NCI-H510A (cell line): Measurements from ENCODE around the gene KLHL21.
"Not testable (repeated sequence)": the region's sequence is repeated elsewhere in the genome, so short reads cannot be mapped to it uniquely, and the experiment has no call there.

ENCODE experiments used
- DNase-seq: peaks from one replicate; lab custom pipeline; 2025; lab: John Stamatoyannopoulos, UW

The KLHL21 gene, protein sequence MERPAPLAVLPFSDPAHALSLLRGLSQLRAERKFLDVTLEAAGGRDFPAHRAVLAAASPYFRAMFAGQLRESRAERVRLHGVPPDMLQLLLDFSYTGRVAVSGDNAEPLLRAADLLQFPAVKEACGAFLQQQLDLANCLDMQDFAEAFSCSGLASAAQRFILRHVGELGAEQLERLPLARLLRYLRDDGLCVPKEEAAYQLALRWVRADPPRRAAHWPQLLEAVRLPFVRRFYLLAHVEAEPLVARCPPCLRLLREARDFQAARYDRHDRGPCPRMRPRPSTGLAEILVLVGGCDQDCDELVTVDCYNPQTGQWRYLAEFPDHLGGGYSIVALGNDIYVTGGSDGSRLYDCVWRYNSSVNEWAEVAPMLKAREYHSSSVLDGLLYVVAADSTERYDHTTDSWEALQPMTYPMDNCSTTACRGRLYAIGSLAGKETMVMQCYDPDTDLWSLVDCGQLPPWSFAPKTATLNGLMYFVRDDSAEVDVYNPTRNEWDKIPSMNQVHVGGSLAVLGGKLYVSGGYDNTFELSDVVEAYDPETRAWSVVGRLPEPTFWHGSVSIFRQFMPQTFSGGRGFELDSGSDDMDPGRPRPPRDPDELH

DNA sequence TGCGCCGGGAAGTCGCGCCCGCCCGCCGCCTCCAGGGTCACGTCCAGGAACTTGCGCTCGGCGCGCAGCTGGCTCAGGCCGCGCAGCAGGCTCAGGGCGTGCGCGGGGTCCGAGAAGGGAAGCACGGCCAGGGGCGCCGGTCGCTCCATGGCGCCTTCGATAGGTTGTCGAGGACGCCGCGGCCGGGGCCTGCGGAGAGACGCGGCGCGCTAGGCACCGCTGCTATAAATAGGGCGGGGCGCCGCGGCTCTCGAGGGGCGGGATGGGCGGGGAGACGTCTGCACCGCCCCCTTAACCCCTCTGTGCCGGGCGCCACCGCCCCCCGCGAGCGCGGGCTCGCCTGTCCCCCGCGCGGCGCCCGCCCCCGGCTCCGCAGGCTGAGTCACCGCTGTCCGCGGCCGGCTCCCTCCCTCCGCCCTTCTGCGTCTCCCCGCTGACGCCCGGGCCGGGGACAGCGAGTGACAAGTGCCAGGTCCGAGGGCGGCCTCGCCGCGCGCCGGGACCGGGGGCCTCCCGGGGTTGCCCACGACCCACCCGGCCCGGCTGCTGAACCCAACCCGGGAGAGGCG, at the start of gene KLHL21:
Gene KLHL21, minus strand, starts transcription at position 201 of the 569 bp plus-strand sequence. Its CDS starts 52 bp downstream, at position 149.
- DNase-seq = peak; percentile 81

DNA sequence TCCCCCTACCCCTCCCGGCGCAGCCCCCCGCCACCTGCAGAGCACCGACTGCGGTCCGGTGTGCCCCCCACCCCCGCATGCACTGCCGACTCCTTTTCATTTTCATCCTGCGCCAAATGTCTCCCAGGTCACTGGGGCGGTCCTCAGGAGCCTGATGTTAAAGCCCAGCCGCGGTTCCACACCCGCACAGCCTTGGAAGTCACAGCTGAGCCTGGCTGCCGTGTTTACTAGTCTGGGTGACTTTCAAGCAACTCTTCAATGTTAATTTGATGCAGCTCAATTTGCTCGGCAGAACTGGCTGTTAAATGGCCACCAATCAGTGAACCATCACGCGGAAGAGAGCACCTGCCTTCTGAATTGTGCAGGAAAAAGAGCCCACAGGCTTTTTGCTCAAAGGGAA, 49.2 kb upstream of the KLHL21 start:
- no peak for DNase-seq

DNA sequence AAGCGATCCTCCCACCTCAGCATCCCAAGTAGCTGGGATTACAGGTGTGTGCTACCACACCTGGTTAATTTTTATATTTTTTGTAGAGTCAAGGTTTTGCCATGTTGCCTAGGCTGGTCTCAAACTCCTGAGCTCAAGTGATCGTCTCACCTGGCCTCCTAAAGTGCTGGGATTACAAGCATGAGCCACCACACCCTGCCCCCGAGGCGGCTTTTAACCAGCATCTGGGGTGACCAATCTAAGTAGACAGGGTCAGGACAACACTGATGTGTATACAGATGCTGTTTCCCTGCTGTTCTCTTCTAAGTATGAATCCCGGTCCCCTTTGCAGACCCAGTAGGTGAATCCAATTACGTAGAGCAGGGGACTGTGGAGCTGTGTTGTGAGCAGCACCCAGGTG, 45.9 kb upstream of the KLHL21 start:
- no peak for DNase-seq

DNA sequence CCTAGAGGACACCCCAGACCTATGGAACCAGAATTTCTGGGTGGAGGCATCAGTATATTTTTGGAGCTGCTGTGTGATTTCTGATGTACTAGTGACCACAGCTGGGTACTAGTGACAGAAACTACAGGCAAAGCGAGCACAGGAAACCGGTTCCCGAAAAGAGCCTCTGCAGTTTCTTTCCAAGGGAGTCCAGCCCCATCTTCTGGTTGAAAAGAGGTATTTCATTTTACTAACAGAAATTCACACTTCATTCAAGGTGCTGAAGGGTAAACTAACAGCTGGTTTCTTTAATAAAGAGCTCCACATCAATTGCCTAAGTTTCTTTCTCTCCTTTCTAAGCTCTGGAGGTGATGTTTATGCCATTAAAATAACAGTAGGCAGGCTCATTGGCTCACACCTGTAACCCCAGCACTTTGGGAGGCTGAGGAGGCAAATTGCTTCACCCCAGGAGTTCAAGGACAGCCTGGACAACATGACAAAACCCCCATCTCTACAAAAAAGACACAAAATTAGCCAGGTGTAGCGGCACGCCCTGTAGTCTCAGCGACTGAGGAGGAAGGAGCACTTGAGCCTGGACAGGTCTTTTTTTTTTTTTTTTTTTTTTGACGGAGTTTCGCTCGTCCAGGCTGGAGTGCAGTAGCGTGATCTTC, 44.0 kb upstream of the KLHL21 start:
- peak; percentile 25 for DNase-seq

DNA sequence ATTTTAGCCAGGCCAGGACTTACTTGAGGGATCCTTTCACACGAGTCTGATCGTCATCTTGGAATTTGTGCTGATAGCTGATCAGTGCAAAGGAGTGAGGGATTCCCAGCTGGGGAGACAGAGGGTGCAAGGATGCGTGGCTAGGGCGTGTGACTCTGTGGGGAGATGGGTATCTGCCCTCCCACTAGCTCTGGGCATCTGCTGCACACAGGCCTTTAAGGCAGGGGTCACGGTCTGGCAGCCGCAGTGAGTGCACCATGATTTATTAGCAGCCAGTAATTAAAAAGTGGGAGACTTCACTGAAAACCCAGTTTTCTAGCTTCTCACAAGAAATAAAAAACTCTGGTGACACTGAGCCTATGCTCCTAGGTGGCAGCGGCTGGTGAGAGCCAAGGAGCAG, 42.3 kb upstream of the KLHL21 start:
- no peak for DNase-seq

DNA sequence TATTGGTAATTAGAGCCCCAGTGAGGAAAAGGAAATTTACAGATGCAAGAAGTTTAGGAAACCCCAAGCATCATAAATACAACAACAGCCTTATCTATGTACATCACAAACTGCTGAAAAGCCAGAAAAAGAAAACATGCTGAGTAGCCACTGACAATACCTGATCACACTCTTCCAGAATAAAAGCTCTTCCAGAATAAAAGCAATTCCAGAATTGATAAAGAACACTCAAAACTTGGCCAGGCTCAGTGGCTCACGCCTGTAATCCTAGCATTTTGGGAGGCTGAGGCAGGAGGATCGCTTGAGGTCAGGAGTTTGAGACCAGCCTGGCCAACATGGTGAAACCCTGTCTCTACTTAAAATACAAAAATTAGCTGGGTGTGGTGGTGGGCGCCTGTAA, 38.2 kb upstream of the KLHL21 start:
- DNase-seq = not testable (repeated sequence)

DNA sequence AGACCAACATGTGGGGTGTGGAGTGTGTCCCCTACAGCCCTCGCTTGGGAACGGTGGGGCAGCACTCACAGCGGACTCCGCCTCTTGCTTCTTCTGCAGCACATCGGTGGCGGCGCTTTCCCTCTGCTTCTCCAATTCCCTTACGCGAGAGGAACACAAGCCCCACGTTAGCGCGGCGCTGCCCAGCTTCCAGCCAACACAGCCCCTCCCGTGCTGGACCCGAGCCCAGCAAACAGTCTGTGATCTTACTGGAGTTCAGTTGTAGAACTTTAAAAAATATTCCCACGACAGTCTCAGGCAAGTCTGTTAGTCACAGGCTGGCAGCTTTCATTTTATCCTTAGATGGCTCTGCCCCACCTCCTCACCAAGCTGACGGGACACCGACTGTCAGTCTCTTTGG, 35.6 kb upstream of the KLHL21 start:
- no peak for DNase-seq

DNA sequence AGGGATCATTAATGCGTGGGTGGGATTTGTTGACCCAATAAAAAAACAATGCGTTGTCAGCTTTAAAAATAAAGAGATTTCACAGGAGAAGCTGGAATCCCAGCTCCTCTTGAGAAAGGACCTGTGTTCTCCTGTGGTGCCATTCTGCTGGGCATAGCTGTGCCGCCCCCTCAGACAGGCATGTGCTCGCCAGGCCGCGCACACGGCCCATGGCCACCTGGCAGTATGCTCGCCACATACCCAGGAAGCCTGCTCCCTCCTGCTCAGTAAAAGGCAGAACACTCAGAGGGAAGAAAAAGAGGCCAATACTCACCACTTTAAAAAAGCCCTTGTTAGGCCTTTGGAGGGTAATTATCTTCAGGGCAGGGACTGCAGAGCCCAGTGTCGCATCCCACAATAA, 35.1 kb upstream of the KLHL21 start:
- no peak for DNase-seq

DNA sequence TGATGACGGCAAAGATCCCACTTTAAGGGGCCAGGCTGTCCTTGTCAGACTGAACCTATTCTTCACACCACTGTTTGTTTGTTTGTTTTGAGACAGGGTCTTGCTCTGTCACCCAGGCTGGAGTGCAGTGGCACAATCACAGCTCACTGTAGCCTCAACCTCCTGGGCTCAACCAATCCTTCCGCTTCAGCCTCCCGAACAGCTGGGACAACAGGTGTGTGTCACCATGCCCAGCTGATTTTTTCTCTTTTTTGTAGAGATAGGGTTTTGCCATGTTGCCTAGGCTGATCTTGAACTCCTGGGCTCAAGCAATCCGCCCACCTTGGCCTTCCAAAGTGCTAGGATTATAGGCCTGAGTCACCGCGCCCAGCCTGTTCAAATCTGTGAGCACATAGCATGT, 34.1 kb upstream of the KLHL21 start:
- DNase-seq = not testable (repeated sequence)

DNA sequence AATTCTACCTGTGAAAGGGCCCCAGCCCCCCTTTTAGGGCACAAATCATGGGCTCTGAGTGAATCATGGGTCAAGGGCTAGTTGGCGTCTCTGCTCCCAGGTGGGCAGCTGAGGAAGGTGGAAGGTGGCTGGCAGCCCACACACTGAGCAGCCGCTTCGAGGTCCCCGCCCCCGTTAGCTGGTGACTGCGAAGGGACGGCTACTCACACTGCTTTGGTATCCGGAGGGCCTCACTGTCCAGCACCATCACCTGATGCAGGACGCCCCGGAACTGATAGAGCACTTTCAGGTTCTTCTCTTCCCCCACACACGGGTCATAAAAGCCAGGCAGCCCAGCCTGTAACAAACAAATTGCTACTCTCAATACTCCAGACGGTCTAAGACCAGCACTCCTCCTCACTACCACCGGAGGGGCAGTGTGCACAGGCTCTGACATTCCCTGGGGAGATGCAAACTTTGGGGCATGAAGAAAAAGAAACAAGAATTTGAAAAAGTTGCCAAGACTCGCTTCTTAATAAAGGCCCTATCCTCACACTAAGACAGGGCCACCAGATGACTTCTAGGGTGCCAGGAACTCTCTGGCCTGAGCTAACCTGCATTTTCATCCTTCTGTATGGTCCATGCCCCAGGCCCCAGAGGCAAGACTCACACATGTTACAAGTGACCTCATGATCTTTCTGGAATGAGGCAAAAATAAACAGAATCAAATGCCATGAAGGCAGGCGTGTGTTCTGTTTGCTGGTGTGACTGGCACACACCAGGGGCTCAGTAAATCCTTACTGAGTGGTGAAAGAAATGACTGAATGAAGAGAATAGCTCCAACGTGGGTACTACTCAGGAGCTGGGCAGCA, 33.5 kb upstream of the KLHL21 start:
- DNase-seq = no peak

DNA sequence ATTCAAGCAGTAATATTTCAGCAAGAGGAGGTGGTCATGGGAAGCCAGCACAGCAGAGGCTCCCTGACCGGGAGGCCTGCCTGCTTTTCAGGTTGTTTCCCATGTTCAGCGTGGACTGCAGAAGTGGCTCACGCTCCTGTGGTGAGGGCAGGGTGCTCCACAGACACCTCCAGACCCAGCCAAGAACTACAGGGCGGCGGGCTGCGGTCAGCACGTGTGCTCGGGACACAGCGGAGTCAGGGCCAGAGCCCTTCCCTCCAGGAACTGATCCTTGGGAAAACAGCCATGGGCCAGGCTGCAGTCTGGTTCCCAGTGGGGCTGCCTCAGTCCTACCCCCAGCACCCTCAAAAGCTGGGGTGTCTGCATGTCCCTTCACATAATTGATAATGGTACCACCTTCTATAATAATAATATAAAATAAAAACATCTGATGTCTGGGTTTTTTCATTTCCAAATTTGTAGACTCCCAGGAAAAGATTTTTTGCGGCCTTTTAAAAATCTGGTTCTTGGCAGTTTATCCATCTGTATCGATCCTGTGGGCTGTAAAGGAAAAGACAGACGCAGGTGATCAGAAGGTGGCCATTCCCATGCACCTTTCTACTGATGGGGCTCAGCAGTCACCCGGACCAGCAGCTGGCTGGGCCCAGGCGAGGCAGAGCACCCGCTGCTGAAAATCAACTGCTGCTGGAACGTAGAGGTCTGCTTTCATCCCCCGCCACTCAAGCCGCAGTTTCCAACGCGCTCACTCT, 32.7 kb upstream of the KLHL21 start:
- no peak for DNase-seq

DNA sequence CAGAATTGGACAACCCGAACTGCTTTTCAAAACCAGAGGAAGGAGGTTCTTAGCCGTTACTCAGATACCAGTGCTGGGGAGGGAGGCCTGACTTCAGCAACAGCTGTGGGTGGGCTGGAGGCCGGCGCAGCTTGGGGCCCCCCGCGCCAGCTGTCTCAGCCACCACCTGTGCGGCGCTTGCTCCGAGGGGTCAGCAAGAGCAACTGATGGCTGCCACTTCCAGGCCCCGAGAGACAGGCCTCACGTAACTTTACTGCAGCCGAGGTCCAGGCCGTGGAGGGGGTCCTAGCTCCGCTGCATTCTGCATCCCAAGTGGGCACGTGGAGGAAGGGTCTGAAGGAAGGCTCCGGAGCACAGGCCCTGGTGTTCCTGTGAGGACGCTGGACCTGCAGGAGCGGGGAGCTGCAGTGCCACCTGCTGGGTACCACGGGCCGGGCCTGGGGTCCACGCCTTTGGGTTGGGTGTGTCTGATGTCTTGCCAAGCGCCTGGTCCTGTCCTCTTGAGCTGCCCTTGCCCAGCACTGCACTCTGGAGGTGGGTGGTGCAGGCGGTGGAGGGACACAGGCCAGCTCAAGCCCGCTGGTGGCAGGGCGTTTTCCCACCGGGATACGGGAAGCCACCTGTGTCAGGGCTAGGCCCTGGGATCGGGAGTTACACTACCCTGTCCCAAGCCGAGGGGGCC, 31.8 kb upstream of the KLHL21 start:
- DNase-seq = peak; percentile 22

DNA sequence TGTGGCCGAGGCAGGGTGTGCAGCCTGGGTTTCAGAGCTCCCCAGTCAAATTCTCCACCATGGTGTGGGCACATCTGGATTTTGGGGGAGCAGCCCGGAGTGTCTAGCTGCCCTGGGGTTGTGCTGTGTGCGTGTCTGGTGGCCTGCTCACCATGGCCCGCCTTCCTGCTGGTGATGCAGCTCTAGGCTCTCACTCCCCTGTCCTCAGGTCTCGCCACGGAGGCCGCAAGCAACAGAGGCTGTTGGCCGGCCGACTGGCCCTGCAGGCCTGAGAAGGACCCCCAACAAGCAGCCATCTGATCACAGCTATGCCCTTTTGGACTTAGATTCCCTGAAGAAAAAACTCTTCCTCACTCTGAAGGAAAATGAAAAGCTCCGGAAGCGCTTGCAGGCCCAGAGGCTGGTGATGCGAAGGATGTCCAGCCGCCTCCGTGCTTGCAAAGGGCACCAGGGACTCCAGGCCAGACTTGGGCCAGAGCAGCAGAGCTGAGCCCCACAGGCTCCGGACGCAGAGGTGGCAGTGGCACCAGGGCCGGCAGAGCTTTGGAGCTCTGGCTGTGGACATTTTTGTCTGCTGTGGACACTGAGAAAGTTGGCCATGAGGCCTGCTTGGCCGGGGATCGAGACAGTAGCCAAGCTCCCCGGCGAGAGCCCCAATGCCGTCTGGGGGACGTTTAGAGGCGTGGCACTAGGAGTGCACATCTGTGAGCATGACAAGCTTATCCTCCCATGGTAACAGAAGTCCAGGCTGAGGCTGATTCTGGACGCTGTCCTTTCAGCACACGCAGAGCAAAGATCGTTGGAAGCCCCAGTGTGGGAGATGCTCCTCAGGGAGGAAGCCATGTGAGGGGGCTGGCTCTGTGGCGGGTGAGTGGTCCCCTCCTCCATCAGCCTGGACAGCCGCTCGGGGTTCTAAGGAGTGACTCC, 30.2 kb upstream of the KLHL21 start:
- no peak for DNase-seq

DNA sequence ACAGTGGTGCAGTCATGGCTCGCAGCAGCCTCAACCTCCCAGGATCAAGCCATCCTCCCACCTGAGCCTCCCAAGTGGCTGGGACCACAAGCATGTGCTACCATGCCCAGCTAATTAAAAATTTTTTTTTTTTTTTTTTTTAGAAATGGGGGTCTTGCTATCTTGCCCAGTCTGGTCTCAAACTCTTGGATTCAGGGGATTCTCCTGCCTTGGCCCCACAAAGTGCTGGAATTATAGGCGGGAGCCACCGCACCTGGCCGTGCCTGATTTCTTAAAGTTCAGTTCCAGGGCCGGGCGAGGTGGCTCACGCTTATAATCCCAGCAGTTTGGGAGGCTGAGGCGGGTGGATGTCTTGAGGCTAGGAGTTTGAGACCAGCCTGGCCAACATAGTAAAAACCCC, 28.4 kb upstream of the KLHL21 start:
- DNase-seq = no peak

DNA sequence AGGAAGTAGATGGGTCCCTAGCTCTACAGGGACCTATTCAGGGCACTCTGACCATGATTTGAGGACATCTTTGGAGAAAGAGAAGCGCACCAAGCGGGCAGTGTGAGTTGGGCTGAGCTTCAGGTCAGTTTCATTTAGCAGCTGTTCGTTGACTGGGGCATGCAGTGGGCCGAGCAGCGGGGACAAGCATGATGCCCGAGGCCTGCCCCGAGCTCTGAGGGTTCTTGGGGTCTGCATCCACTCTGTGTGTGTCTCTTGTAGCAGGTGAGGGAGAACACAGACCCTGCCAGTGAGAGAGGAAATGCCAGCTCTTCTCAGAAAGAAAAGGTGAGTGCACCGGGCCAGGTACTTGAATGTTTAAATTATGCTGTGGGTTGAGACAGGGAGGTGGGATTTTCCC, 27.4 kb upstream of the KLHL21 start:
- no peak for DNase-seq

DNA sequence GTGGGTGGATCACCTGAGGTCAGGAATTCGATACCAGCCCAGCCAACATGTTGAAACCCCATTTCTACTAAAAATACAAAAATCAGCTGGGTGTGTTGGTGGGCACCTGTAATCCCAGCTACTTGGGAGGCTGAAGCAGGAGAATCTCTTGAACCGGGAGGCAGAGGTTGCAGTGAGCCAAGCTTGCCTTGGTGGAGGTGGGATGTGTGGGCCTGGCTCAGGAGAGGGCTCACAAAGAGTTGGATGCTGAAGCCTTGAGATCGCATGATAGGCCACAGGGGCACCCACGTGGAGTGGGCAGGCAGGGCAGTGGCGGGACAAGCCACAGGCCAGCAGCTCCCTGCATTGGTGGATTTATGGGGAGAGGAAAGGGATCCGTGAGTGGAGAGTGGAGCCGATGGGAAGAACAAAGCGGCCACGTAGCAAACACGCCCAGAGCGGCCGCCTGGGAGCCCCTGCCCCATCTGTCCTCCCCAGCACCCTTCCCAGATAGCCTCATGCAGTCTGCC, 26.4 kb upstream of the KLHL21 start:
- no peak for DNase-seq

DNA sequence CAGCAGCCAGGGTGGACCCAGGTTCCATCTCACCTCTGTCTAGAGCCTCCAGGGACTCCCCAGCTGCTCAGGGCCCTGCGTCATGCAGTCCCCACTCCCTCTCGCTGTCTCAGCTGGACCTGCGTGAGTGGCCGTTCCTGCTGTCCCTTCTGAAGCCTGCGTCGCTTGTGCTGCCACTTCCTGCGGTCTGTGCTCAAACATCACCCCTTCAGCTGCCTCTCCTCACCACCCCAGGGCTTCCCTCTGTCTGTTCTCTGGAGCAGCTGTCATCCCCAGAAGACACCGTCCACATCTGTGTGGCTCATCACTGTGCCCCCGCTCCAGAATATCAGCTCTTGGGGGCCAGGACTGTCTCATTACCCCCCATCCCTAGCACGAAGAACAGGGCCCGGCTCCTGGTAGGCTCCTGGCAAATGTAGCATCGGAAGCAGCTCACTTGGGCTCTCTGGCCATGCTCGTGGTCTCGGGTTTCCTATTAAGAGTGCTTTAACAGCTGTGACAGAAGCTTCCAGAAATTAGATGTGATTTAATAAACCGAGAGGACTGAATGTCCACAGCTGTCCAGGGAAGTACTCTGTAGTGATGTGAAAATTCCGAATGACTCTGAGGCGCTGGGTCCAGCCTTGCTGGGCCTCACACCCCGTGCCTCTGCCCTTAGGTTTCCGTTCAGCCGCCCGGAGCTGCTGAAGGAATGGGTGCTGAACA, 25.3 kb upstream of the KLHL21 start:
- DNase-seq = no peak

DNA sequence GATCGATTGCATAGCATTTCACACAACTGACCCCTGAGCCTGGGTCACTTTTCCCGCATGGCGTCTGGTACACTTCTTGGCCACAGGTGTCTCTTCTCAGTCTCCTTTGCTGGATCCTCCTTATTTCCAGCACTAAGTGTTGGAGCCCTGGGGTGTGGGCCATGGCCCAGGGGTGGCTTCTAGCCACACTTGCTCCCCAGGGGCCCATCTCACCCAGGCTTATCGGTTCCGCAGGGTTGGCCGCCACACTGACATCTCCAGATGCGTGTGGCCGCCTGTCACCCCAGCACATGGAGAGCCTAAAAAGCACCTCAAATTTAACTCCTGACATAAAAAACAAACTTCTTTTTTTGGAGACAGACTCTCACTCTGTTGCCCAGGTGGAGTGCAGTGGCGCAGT, 24.4 kb upstream of the KLHL21 start:
- DNase-seq = no peak
